Panc1 (cell line): ENCODE data around the gene ANAPC15. TPM values are rescaled to one million over a fixed set of nuclear protein-coding genes. Genes with fewer than 3 reads are reported as not detected.

Experiments used
- ATAC-seq: fragments of 200-7000 bp; cut with Tn5 transposase; 2 replicates; pipeline ENCODE4 v1.9.1; 2020; ENCODE audit warnings: mild to moderate bottlenecking, moderate library complexity
- BruUV-seq: library from RNA; stranded (reverse); fragments of 400-500 nt; replicated peaks from 2 replicates; lab custom pipeline; 2021; lab: Mats Ljungman, UMichigan
- CTCF ChIA-PET: fragments of 300-600 bp; sonication (Branson Sonifier 250); formaldehyde crosslinking; loops from one replicate; lab custom pipeline; 2022; ENCODE audit warnings: antibody characterized with exemption; lab: Charles Lee
- POLR2A ChIA-PET: fragments of 300-600 bp; sonication (Branson Sonifier 250); formaldehyde crosslinking; loops from one replicate; lab custom pipeline; 2022; ENCODE audit warnings: antibody characterized with exemption; lab: Charles Lee
- DNase-seq: peaks from one replicate; pipeline ENCODE4 v3.0.0-alpha.2; 2010; ENCODE audit warnings: low read depth, low spot score
- H3K27ac ChIP-seq: 2 replicates; pipeline ENCODE4 v1.5.1; 2011; ENCODE audit warnings: mild to moderate bottlenecking, low read length, inconsistent platforms
- H3K27me3 ChIP-seq: fragments of 200-500 bp; sonication (Bioruptor generic); 2 replicates; pipeline ENCODE4 v1.6.0; 2014; ENCODE audit warnings: low read length, inconsistent platforms; ENCODE audit not compliant: control insufficient read depth, insufficient read depth
- H3K36me3 ChIP-seq: fragments of 200-500 bp; sonication (Bioruptor generic); 2 replicates; pipeline ENCODE4 v1.5.1; 2014; ENCODE audit warnings: inconsistent platforms, mild to moderate bottlenecking, low read length, moderate library complexity; ENCODE audit not compliant: control insufficient read depth, insufficient read depth
- H3K4me1 ChIP-seq: 2 replicates; pipeline ENCODE4 v1.5.1; 2011; ENCODE audit warnings: inconsistent platforms, mild to moderate bottlenecking, low read length, moderate library complexity; ENCODE audit not compliant: control insufficient read depth, insufficient read depth
- H3K4me3 ChIP-seq, 2 experiments: 2 replicates each; pipeline ENCODE4 v1.5.1; 2011 to 2012; ENCODE audit warnings: low read depth in 2 of 2, low read length in 2 of 2, mild to moderate bottlenecking in 2 of 2, inconsistent platforms in 1 of 2, moderate library complexity in 1 of 2
- H3K9me3 ChIP-seq: fragments of 200-500 bp; sonication (Bioruptor generic); 2 replicates; pipeline ENCODE4 v1.5.1; 2014; ENCODE audit warnings: low read depth, mild to moderate bottlenecking, inconsistent platforms, low read length, moderate library complexity; ENCODE audit not compliant: control insufficient read depth, insufficient read depth
- POLR2AphosphoS5 ChIP-seq: IDR thresholded peaks from 2 replicates; pipeline ENCODE4 v1.6.1; 2012; ENCODE audit warnings: mild to moderate bottlenecking, low read depth, low read length, moderate library complexity
- SIN3A ChIP-seq: IDR thresholded peaks from 2 replicates; pipeline ENCODE4 v1.6.1; 2012; ENCODE audit warnings: low read depth, mild to moderate bottlenecking, low read length, moderate library complexity, borderline replicate concordance; ENCODE audit not compliant: insufficient read depth
- TCF7L2 ChIP-seq: IDR thresholded peaks from 2 replicates; pipeline ENCODE4 v1.6.1; 2011; ENCODE audit warnings: mild to moderate bottlenecking, low read depth, low read length, inconsistent platforms
- in situ Hi-C: cut with HindIII; loops from 2 replicates; pipeline ENCODE4 v1.10.0; 2016; ENCODE audit warnings: low sequenced_read_pairs, low pct_unique_long_range_greater_than_20kb
- intact Hi-C: fragments of 100-400 bp; cut with micrococcal nuclease; formaldehyde crosslinking; loops from one replicate; pipeline ENCODE4 v1.10.0; 2022; ENCODE audit not compliant: unreplicated experiment
- total RNA-seq: library from RNA; stranded (reverse); gene quantifications from one replicate; pipeline ENCODE4 v1.2.1, GENCODE V29; 2021; ENCODE audit not compliant: unreplicated experiment
- TF ChIP-seq, protein P1 (sequence below), 2 experiments: IDR thresholded peaks; 2 replicates each; pipeline ENCODE4 v1.6.1; 2011 to 2012; ENCODE audit warnings: low read depth in 2 of 2, control low read depth in 1 of 2, low read length in 1 of 2, mild to moderate bottlenecking in 1 of 2, moderate library complexity in 1 of 2; ENCODE audit not compliant: insufficient read depth in 1 of 2
- TF ChIP-seq, protein P2 (sequence below): fragments of 450-650 bp; IDR thresholded peaks from 2 replicates; pipeline ENCODE4 v1.5.1; 2017; ENCODE audit warnings: mild to moderate bottlenecking

ANAPC15 gene
- total RNA-seq, 1 experiment from 2014 or later, result 78.2 TPM

DNA sequence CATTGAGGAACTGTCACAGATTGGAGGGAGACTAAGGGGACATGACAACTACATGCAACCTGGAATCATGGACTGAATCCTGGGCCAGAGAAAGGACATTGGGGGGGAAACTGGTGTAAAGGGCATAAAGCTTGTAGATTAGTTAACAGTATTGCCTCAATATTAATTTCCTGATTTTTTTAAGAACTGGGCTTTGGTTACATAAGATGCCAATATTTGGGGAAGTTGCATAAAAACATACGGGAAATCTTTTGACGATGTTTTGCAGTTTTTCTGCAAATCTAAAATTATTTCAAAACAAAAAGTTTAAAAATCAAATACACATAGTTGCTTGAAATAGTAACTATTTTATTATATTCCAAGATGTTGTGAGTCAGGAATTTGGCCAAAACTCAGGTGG, 20.2 kb upstream of the ANAPC15 start:
- DNase-seq, result no peak
- in situ Hi-C loops, result no loop called here

DNA sequence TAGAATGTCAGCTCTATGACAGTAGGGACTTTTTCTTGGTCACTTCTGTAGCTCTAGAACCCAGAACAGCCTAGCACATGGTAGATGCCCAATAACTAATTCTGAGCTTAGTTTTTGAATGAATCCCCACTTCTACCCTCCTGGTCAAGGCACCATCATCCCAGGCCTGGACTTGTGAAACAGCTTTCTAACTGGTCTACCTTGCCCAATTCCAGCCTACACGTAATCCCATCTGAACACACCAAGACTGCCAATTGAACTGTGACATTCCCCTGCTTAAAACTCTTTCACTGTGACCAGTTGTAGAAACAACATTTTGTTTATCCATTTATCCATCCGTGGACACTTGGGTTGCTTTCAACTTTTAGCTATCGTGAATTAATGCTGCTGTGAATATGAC, 16.9 kb upstream of the ANAPC15 start:
- no peaks in the 10 kb centered on the region for H3K36me3 ChIP-seq
- 0 out of 2 replicates have a peak, but pooled peaks cover 7% of the 10 kb centered on the region for H3K9me3 ChIP-seq
- no TSS peak for BruUV-seq
- no peak for TF ChIP-seq TCF7L2
- no peak for TF ChIP-seq SIN3A
- no peak for TF ChIP-seq POLR2AphosphoS5
- TF ChIP-seq, protein P1, sequence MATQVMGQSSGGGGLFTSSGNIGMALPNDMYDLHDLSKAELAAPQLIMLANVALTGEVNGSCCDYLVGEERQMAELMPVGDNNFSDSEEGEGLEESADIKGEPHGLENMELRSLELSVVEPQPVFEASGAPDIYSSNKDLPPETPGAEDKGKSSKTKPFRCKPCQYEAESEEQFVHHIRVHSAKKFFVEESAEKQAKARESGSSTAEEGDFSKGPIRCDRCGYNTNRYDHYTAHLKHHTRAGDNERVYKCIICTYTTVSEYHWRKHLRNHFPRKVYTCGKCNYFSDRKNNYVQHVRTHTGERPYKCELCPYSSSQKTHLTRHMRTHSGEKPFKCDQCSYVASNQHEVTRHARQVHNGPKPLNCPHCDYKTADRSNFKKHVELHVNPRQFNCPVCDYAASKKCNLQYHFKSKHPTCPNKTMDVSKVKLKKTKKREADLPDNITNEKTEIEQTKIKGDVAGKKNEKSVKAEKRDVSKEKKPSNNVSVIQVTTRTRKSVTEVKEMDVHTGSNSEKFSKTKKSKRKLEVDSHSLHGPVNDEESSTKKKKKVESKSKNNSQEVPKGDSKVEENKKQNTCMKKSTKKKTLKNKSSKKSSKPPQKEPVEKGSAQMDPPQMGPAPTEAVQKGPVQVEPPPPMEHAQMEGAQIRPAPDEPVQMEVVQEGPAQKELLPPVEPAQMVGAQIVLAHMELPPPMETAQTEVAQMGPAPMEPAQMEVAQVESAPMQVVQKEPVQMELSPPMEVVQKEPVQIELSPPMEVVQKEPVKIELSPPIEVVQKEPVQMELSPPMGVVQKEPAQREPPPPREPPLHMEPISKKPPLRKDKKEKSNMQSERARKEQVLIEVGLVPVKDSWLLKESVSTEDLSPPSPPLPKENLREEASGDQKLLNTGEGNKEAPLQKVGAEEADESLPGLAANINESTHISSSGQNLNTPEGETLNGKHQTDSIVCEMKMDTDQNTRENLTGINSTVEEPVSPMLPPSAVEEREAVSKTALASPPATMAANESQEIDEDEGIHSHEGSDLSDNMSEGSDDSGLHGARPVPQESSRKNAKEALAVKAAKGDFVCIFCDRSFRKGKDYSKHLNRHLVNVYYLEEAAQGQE (IDR thresholded peaks at IDR 0.05; ENCODE audit: insufficient read depth in 1 of 2, low read depth in 2 of 2, low read length in 1 of 2), result no peak
- TF ChIP-seq, protein P2, sequence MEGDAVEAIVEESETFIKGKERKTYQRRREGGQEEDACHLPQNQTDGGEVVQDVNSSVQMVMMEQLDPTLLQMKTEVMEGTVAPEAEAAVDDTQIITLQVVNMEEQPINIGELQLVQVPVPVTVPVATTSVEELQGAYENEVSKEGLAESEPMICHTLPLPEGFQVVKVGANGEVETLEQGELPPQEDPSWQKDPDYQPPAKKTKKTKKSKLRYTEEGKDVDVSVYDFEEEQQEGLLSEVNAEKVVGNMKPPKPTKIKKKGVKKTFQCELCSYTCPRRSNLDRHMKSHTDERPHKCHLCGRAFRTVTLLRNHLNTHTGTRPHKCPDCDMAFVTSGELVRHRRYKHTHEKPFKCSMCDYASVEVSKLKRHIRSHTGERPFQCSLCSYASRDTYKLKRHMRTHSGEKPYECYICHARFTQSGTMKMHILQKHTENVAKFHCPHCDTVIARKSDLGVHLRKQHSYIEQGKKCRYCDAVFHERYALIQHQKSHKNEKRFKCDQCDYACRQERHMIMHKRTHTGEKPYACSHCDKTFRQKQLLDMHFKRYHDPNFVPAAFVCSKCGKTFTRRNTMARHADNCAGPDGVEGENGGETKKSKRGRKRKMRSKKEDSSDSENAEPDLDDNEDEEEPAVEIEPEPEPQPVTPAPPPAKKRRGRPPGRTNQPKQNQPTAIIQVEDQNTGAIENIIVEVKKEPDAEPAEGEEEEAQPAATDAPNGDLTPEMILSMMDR, result no peak
- no peaks in the 10 kb centered on the region for H3K4me1 ChIP-seq
- ChIA-PET CTCF (no interaction called here), POLR2A (no interaction called here)
- DNase-seq, result no peak
- peaks cover 13% of the 10 kb centered on the region; the same call in 1 of the 2 replicates for H3K27me3 ChIP-seq
- H3K27ac ChIP-seq, result no peak overlapping the region
- ATAC-seq, result no peak
- intact Hi-C loops, result no loop called here
- in situ Hi-C loops, result loop anchor here (10.0 kb wide), 1 partner anchor 525 kb away; no protein-coding TSS in a partner anchor
- no peak overlapping the region for H3K4me3 ChIP-seq

More for the DNA sequence above, 20.2 kb upstream of the ANAPC15 start:
- H3K9me3 ChIP-seq, result 0 out of 2 replicates have a peak, but pooled peaks cover 4% of the 10 kb centered on the region
- no peak for TF ChIP-seq SIN3A
- TF ChIP-seq TCF7L2, result no peak
- TF ChIP-seq, protein P2, result no peak
- TF ChIP-seq POLR2AphosphoS5, result no peak
- TF ChIP-seq, protein P1 (IDR thresholded peaks at IDR 0.05; ENCODE audit: insufficient read depth in 1 of 2, low read depth in 2 of 2, low read length in 1 of 2), result no peak
- BruUV-seq, result no TSS peak
- intact Hi-C loops, result no loop called here
- no peak overlapping the region for H3K27ac ChIP-seq
- CTCF ChIA-PET, result no interaction called here
- no peaks in the 10 kb centered on the region for H3K36me3 ChIP-seq
- H3K27me3 ChIP-seq, result peaks cover 11% of the 10 kb centered on the region; the same call in 1 of the 2 replicates
- no peak for ATAC-seq
- no peaks in the 10 kb centered on the region for H3K4me1 ChIP-seq
- POLR2A ChIA-PET, result no interaction called here
- no peak overlapping the region for H3K4me3 ChIP-seq
